Measurements from ENCODE around the gene KIRREL3. TPM values are rescaled to one million over a fixed set of nuclear protein-coding genes. Genes with fewer than 3 reads are reported as not detected.
A peak's percentile ranks its signal among the peaks of the same experiment; 100 is the strongest.

KIRREL3 gene
- polyA plus RNA-seq, 1 donor = 0.49 TPM

DNA sequence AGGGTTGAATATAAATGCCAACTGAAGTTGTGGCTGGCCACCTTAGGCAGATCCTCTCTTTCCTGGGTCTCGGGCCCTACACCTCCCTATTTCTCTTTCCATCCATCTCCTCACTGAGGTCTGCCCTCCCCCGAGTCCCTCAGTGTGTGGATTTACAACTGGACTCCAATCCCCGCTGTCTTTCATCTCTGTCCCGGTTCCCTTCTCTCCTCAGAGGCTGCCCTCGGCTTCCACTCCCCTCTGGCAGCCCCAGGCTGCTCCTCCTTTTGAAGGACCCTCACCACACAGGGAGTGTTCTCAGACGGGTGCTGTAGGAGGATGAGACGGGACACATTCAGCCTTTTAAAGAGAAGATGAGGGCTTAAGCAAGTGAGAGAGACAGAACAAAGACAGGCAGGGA is 478.0 kb downstream of the KIRREL3 start:
- no peak for DNase-seq

DNA sequence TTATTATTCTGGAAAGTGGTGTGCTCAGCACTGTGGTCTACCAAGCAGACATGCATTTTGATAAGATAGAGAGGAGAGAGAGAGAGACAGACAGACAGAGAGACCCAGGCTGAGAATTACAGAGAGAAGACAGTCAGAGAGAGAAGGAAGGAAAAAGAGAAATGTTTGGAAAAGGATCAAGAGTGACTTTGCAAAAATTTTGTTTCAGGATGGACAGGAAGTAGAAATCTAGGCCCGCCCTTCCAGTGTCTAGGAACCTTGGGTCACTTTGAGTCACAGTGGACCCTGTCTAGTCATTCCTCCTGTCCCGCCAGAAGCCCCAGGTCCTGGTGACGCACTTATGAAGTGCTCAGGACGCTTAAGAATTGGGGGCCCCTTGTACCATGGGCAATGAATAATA is 478.4 kb downstream of the KIRREL3 start:
- DNase-seq = no peak

DNA sequence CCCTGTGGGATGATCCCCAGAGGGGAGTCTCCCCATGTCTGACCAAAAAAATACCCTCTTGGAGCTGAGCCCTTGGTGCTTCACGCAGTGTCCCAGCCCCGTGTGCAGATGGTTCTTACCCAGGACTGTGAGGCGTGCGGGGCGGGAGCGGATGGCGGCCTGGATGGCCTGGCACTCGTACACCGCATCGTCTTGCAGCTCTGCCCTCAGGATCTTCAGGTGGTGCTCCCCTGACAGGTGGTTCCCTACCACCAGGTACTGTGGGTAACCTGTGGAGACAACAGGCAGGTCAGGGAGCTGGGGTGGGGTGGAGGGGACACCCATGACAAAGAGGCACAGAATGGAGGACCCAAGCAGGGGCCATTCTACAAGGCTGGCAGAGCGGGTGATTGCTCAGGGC is 479.4 kb downstream of the KIRREL3 start:
- no peak for DNase-seq

DNA sequence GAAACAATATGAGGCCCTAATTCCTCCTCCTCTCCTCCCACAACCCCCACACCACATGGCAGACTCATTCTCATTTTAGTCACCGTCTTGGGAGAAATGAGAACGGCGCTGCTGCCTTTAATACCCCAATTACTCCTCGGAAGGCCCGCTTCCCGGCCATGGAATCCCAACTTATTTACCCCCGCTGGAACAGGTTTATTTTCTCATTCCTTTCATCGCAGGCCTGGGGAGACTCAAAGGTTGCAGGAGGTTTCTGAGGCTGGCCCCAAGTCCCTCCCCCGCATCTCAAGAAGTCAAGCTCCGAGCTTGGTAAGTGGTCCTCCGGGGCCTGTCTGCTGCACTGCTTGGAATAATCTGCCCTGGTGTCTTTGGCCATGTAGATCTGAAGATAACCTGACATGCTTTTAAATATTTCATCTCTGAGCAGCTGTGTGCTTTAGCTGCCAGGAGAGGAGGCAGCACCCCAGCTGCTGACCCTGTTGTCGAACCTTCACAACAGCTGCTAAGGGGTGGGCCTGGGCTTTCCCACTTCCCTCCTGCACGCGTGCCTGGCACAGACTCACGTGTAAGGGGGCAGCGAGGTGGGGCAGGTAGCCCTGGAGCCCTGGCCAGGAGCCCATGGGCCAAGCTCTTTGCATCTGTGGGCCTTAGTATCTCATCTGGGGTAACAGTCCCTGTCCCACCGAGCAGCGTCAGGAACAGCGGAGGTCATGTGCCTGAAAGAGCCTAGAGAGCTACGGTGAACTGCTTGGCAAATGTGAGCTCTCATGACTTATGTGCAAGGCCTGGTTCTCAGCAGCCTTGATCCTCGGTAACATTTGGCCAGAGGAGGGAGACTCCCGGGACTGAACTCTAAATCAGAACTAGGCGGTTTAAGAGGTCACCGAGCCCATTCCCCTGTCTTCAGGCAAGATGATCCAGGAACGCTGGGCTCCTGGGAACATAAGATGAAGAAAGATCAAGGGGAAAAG is 480.5 kb downstream of the KIRREL3 start:
- peak; percentile 65 for DNase-seq

DNA sequence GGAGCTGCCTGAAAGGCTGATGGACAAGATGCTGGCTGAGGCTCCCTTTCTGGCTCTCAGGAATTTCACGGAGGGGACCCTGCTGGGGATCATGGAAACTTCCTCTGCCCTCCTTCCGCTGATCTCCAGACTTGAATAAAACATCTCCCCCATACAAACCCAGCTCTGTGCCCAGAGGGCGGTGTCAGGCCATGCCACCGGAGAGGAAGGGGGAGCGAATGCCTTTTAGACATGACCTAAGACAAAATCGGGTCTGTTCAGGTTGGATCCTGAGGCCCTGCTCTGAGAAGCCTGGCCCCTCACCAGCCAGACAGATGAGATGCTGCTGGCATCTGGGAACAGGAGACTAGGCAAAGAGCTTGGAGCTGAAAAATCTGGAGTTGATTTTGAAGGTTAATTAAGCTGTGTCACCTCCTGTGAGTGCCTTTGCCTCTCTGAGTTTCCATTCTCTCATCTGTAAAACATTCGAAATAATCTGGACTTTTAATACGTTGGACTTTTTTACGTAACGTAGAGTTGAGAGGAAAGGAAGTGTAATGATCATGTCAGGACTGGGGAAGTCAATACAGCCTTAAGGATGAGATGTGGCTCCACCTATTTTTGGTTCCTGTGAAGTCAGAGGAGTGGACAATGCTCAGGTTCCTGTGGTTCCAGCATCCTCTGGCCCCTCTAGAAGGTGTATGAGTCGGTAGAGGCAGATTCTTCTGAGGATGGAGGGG is 481.4 kb downstream of the KIRREL3 start:
- peak; percentile 28 for DNase-seq

DNA sequence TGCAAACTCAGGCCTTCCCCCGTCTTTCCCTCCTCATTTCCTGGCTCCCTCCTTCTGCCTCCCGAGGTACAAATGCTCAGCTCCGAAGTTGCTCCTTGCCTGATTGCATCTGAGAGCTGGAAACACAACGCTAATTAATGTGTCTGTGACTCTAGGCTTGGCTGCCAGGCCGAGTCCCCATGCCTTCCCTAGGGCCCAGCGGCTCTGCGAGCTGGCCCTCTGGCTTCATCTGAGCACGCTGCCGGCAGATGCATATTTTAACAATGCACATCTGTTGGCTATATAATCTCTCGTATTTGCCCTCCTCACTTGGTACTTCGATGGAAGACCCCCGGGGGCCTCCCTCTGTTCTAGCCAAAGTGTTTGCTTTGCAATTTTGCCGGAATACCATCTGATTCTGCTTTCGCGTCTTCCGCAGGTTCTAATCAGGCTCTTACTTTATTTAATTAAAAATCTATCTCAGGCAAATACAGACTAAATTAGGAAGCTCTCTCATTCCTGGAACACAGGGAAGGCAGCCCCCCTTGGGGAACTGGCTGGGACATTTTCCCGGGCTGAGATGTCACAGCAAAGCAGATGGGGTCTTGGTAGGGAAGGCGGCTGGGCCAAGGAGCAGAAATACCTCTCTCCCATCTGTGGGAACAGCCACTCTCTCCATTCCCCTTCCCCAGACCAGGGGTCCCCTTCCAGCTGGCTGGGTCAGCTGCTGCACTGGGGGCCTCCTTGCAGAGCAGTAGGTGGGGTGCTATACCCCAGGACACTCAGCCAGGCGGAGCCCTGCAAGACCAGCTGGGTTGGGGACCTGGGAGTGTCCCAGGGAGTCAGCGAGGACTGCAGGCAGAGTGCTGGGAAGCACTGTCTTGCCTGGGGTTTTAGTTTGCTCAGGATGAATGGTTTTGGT is 482.2 kb downstream of the KIRREL3 start:
- peak; percentile 66 for DNase-seq

DNA sequence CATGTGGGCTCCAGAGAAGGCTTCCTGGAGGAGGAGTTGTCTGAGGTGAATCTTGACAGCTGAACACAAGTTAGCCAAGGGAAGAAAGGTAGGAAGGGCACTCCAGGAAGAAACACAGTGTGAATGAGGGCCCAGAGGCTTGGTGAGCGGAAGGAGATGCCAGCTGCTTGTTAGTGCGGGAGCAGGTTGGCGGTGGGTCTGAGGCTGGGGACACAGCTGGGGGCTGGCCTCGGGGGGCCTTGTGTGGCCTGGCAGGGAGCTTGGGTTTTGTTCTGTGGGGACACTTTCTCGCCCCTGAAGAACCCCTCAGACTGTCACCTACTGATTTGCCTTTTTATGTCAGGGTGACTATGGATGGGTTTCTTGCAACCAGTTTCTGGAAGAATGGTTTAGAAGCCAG is 485.1 kb downstream of the KIRREL3 start:
- no peak for DNase-seq

DNA sequence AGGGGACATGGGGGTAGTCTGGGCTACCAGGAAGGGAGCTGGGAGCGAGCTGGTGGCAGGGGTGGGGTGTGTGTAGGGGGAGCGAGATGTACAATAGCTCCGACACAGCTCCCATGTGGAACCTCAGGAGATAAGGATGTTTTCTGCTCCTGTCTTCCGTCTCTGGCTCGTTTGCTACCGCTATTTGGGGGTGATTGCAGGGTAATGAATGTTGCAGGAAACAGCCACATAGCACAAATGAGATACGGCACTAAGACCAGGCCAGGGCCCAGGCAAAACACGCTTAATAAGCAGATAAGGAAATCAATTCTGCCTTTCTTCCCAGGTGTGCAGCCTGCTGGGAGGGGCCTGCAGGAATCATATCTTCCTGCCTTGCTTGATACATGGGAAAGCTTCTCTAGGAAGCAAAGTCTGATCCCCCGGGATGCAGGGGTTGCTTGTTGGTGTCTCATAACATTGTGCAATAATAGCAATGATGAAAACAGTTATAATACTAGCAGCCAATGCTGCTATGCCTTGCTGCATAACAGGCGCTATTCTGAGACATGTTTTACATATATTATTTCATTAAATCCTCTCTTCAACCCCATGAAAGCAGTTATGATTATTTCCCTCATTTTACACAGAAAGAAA is 486.4 kb downstream of the KIRREL3 start:
- DNase-seq = no peak

DNA sequence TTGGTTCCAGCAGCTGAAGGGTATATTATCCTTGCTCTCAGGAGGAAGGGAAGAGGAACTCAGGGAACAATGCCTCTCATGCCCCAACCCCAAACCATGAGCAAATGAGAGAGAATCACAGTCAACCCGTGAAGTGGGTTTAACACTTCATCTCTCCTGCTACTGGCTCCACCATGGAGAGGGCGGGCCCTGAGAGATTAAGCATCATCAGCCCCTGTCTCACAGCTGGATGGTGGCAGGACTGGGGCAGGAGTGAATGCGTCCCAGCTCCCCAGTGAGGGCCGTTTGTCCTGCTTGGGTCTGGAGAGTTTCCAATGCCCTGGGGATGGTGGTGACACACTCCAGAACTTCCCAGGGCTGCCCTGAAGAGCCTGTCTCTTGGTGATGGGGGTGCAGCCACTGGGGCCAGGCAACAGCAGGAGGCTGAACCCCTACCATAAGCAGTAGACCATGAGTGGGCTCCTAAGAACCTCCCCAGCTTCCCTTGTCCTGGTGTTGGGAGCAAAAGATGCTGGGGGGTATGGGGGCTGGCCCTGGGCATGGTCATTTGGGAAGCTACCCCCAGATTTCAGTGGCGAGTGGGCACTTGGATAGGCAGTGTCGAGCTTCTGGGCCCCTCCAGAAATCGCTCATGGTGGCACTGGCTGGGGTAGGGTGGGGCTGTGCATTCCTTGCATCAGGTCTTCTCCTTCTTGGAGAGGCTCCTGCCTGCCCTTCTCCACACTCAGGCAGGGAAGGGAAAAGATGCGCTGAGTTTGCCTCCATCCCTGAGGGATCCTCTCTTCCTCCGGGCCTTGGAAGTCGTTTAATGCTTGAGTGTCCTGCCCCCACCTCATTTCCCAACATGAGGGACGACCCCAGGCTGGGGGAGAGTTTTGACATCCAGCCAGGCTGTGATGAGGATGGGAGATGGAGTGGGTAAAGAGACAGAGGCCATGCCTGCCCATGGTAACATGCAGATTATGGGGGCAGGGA is 487.5 kb downstream of the KIRREL3 start:
- no peak for DNase-seq

DNA sequence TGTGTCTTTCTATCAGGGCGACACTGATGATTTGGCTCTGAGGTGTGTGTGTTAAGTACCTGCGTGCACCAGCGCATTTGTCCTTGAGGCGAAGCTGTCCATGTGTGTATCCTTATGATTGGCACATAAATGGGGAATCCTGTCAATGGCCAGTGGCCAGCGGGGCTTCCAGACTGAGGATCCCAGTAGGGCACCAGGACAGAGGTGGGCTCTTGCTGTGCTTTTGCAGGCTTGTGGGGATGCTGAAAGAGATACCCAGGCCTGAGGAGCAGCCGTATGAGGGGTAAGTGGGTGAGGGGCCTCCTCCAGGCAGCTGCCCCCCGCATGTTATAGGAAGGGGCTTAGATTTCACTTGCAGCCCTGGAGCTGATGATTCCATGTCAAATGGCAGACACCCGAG is 488.3 kb downstream of the KIRREL3 start:
- no peak for DNase-seq

DNA sequence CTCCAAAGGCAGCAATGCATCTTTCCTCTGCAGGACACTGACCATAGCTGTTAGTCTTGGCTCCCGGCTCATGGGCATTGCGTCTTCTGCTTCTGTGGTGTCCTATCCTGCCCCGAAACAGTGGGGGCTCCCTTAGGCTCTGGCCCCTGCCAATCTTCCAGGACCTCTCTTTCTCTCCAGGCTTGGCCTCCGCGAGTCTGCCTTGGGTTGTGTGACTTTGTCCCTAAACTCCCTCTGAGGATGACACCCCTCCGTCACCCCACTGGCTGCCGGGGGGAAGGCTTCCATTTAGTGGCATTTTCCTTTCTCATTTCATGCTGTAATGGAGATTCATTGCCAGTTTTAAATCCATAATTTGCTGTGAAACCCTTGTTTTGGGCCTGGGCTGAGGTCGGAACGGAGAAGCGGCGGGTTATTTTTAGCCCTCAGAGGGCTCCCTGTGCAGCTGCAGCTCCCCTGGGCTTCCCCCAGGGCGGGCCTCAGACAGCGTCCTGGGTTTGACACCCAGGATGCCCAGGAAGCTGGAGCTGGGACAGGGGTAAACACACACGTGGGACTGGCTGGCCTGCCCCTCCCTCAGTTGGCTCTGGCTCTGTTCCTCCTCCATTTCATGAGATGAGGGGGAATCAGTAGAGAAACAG is 489.0 kb downstream of the KIRREL3 start:
- DNase-seq = no peak

DNA sequence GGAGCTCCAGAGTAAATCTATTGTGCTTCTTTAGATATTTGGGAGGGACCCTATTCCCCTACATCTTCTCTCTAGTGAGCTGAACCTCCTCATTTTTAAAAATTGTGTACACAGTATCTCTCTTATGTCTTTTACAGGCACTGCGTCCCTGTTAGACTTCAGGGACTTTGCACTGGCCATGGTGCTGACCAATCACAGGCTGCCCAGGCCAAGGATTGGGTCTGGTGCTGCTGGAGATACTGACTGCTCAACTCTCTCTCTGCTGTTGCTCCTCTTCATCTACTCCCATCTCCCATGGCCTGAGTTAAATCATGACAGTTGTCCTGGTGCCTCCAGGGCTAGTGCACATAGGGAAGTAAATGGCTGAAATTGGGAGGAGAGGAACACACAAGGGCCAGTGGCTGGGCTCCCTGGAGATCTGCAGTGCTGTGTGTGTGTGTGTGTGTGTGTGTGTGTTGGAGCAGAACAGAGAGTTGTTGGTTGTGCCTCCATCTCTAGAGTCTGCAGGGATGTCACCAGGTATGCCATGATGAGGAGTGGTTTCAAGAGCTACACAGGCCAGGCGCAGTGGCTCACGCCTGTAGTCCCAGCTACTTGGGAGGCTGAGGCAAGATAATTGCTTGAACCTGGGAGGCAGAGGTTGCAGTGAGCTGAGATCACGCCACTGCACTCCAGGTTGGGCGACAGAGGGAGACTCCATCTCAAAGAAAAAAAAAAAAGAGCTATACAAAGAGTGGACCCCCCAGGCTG is 489.8 kb downstream of the KIRREL3 start:
- no peak for DNase-seq

DNA sequence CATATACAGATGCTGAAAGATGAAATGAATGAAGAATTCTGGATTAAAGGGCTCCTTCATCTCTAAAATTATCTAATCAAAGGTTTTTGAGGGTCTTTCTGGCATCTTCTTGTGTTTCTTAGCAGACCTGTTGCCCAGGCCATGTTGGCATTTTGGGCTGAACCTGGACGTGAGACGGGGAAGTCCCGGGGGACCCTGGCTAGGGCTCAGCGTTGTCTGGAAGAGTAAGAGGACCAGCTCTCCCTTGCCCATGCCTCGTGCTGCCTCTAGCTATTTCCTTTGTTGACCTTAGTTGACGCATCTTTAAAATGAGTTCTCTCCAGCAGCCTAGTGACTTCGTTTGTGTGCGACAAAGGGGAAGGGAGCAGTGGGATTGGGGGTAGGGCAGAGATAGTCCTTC is 492.9 kb downstream of the KIRREL3 start:
- no peak for DNase-seq

DNA sequence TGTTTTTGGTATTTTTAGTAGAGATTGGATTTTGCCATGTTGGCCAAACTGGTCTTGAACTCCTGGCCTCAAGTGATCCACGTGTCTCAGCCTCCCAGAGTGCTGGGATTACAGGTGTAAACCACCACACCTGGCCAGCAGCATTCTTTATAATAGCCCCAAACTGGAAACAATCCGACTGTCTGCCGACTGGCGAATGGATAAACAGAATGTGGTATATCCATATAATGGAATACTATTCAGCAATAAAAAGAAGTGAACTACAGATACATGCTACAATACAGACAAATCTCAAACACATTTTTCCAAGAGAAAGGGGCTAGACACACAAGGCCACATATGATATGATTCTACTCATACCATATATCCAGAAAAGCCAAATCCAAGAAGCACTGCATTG is 493.8 kb downstream of the KIRREL3 start:
- no peak for DNase-seq

DNA sequence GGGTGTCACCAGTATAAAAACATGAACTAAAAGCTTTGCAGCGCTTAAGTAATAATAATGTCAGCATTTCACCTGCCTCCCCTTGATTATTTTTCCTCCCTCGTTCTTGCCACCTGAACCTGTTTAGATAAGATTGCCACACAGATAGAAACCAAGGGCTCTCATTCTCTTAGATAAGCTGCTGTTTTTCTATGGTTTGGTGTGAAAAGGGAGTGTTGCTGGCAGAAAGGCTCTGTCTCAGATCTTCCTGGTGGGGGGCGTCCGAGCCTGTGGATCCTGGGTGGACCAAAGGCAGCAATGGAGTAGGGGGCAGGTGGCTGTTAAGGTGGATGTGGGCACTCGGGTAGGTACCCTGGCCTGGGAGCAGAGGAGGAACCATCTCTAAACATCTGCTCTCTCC is 497.6 kb downstream of the KIRREL3 start:
- no peak for DNase-seq

DNA sequence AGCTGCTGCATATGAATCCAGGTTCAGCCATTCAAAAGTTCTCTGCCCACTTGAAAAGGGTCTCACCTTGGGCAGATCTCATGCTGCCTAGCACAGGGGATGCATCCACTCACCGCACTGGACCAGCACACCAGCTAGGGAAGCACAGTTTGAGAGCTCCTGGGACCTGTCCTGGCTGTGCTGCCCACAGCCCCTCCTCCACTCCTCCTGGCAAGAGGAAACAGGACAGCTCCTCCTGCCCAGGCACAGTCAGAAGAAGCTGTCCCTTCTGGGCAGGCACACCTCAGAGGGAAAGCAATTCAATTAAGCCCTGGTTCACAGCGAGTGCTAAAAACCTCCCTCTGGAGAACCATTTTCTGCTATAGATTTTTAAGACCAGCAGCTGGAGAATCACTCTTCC is 498.4 kb downstream of the KIRREL3 start:
- no peak for DNase-seq

DNA sequence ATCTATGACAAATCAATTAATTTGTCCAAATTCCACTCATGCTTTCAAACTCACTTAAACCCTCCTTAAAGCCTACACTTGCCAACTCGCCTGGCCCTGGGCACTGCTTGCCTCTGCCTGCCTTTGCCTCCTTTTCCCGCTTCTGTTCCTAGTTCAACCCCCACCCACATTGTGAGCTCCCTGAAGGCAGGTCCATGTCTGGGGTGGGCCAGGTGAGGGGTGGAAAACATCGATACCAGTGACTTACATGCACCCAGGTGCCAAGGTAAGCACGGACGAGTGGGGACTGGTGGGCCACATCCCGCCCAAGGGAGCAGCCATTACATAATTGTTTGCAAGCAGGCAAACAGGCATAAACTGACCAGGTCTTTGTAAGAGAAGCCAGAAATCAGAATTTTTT is 498.9 kb downstream of the KIRREL3 start:
- no peak for DNase-seq

DNA sequence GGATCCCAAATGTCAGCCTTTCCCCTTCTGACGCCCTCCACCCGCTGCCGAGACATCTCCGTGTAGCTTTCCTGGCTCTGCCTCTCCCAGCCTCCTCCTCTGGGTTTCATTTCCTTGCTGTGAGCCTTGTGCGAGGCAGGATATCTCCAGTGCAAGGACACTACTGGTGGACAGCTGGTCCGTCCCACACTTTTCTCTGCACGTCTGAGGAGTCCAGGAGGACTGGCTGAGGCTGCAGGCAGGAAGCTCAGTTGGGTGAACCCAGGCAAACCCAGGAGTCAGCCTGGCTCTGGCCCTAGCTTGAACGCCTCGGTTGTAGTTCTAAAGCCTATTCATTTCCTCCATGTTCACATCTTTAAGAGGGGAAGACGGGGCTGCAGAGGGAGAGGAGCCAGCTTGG is 499.6 kb downstream of the KIRREL3 start:
- DNase-seq = no peak

DNA sequence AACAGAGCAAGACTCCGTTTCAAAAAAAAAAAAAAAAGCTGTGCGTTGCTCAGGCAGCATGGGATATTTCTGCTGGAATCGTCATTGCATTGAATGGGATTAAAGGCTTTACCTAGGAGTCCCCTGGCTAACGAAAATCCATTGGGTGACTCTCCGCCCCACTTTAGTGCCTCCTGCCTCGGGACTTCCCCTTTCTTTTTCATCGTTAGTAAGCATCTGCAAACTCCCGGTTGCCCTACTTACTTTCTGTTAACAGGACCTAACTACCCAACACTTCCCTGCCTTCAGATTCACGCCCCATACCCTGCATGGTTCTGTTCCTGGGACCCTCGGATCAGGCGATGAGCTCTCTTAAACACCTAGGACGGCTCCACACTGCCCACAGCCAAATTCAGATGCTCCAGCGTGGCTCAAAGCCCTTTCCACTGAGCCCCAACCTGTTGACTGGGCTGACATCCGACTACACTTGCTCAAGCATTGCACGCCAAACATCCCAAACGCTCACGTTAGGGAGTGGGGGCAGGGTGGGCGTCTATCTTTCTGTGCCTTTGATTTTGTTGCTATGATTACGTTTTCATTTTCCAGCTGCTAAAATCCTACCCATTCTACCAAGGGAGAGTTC is 501.3 kb downstream of the KIRREL3 start:
- no peak for DNase-seq

Data from hindlimb muscle (tissue), 1 donor.